Chondrocyte (in vitro differentiated cells): Measurements from ENCODE around the gene ACADVL. TPM values are rescaled to one million over a fixed set of nuclear protein-coding genes. Genes with fewer than 3 reads are reported as not detected.

Experiments
- DNase-seq: peaks from one replicate; pipeline ENCODE4 v3.0.0; 2021; ENCODE audit warnings: mixed read lengths, low spot score
- H3K27ac Mint-ChIP-seq: one replicate; pipeline ENCODE4 v1.8.0; 2021; ENCODE audit warnings: mild to moderate bottlenecking, moderate library complexity, mixed read lengths; ENCODE audit not compliant: unreplicated experiment
- H3K27me3 Mint-ChIP-seq: 2 replicates; pipeline ENCODE4 v1.8.0; 2021; ENCODE audit warnings: low read depth, mixed read lengths
- H3K36me3 Mint-ChIP-seq: 2 replicates; pipeline ENCODE4 v1.8.0; 2021; ENCODE audit warnings: low read depth, mixed read lengths
- H3K4me1 Mint-ChIP-seq: 2 replicates; pipeline ENCODE4 v1.8.0; 2021; ENCODE audit warnings: low read depth, mild to moderate bottlenecking, mixed read lengths
- H3K4me3 Mint-ChIP-seq: one replicate; pipeline ENCODE4 v1.8.0; 2021; ENCODE audit warnings: mild to moderate bottlenecking, moderate library complexity, mixed read lengths; ENCODE audit not compliant: unreplicated experiment
- H3K9me3 Mint-ChIP-seq: 2 replicates; pipeline ENCODE4 v1.8.0; 2021; ENCODE audit warnings: low read depth, mixed read lengths
- total RNA-seq: library from RNA; stranded (reverse); gene quantifications from 3 replicates; pipeline ENCODE4 v1.2.1, GENCODE V29; 2021
- TF ChIP-seq, protein P1 (sequence below): fragments of 200-600 bp; sonication (generic); IDR thresholded peaks from 2 replicates; pipeline ENCODE4 v1.5.0; 2021; ENCODE audit warnings: antibody characterized with exemption, mild to moderate bottlenecking, moderate library complexity

ACADVL gene
- total RNA-seq, 1 donor from 2014 or later = 454 TPM

DNA sequence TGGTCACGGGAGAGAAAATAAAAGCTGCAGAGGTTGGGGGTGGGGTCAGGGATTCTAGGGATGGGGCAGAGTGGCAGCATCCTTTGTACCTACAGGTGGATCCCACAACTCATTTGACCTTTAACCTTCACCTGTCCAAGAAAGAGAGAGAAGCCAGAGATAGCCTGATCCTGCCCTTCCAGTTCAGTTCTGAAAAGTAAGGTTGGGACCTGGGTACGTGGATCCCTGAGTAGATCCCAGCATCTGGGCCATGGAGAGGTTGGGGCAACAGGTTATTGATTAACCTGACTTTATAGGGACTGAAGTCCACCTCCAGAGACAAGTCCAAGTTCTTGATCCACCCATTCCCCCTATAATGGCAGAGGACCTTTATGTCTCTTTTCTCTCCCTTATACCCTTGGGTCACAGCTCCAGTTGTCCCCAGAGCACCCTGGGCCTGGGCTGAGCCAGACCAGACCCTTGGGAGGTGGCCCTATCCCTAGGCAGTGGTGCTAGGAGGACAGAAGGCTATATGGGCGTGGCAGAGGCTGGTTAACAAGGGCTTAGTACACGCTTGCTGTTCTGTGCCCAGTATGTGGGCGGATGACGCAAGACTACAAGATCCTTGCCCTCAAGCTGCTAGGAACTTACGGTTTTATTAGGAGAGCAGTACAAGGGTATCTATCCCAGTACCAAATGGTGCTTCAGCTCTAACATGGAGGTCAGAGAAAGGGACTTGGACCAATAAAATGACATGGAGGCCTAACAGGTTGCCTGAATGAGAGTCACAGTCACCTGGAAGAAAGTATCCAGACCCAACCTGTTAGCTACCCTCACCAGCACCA lies 39.2 kb downstream of the ACADVL start:
- no peak overlapping the region for H3K27ac Mint-ChIP-seq
- H3K4me3 Mint-ChIP-seq = no peak overlapping the region
- peaks cover 22% of the 10 kb centered on the region for H3K36me3 Mint-ChIP-seq
- H3K27me3 Mint-ChIP-seq = peaks cover 11% of the 10 kb centered on the region
- no peaks in the 10 kb centered on the region for H3K9me3 Mint-ChIP-seq
- TF ChIP-seq, protein P1, sequence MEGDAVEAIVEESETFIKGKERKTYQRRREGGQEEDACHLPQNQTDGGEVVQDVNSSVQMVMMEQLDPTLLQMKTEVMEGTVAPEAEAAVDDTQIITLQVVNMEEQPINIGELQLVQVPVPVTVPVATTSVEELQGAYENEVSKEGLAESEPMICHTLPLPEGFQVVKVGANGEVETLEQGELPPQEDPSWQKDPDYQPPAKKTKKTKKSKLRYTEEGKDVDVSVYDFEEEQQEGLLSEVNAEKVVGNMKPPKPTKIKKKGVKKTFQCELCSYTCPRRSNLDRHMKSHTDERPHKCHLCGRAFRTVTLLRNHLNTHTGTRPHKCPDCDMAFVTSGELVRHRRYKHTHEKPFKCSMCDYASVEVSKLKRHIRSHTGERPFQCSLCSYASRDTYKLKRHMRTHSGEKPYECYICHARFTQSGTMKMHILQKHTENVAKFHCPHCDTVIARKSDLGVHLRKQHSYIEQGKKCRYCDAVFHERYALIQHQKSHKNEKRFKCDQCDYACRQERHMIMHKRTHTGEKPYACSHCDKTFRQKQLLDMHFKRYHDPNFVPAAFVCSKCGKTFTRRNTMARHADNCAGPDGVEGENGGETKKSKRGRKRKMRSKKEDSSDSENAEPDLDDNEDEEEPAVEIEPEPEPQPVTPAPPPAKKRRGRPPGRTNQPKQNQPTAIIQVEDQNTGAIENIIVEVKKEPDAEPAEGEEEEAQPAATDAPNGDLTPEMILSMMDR = no peak
- DNase-seq = no peak
- peaks cover 19% of the 10 kb centered on the region for H3K4me1 Mint-ChIP-seq

DNA sequence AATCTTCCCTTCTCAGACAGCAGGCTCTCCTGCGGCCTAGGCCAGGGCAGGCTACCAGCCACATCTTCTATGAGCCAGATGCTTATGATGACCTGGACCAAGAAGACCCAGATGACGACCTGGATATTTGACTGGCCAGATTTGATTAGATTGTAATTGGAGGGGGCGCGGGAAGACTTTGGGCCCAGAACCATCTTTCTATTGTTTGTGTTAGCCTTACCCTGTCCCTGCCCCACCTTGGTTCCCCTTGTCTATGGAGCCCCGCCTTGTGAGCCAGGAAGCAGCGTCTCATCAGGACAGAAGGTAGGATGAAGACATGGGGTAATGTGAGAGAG lies 39.8 kb downstream of the ACADVL start:
- Mint-ChIP-seq H3K36me3 (peaks cover 22% of the 10 kb centered on the region), H3K27ac (no peak overlapping the region), H3K4me1 (peaks cover 21% of the 10 kb centered on the region), H3K4me3 (no peak overlapping the region), H3K27me3 (peaks cover 11% of the 10 kb centered on the region), H3K9me3 (no peaks in the 10 kb centered on the region)
- TF ChIP-seq, protein P1 = no peak
- DNase-seq = no peak

- Mint-ChIP-seq H3K27me3 (peaks cover 11% of the 10 kb centered on the region), H3K36me3 (peaks cover 19% of the 10 kb centered on the region), H3K9me3 (no peaks in the 10 kb centered on the region), H3K27ac (no peak overlapping the region), H3K4me1 (peaks cover 22% of the 10 kb centered on the region), H3K4me3 (no peak overlapping the region)
- no peak for DNase-seq
- TF ChIP-seq, protein P1 = no peak
Observed at GRCh38 chr17:7260151-7260550, 40.4 kb downstream of the ACADVL start.

GRCh38 chr17:7260651-7261378 lies 41.1 kb downstream of the ACADVL start:
- Mint-ChIP-seq H3K27ac (no peak overlapping the region), H3K36me3 (peaks cover 19% of the 10 kb centered on the region), H3K4me1 (peaks cover 22% of the 10 kb centered on the region), H3K4me3 (peak overlapping the region; percentile 61), H3K27me3 (peaks cover 11% of the 10 kb centered on the region), H3K9me3 (no peaks in the 10 kb centered on the region)
- TF ChIP-seq, protein P1 = no peak
- DNase-seq = no peak

- peaks cover 16% of the 10 kb centered on the region for H3K36me3 Mint-ChIP-seq
Observed at GRCh38 chr17:7261379-7262191, 41.8 kb downstream of the ACADVL start.

More at GRCh38 chr17:7261379-7262191, 41.8 kb downstream of the ACADVL start:
- no peak for DNase-seq
- no peak overlapping the region for H3K27ac Mint-ChIP-seq
- peaks cover 27% of the 10 kb centered on the region for H3K4me1 Mint-ChIP-seq
- H3K27me3 Mint-ChIP-seq = peaks cover 11% of the 10 kb centered on the region
- peak overlapping the region; percentile 61 for H3K4me3 Mint-ChIP-seq
- no peaks in the 10 kb centered on the region for H3K9me3 Mint-ChIP-seq
- TF ChIP-seq, protein P1 = no peak
